NCI-H128 (cell line): Measurements from ENCODE around the gene GRAMD1B.

Source experiments
- DNase-seq: peaks from one replicate; lab custom pipeline; 2025; ENCODE audit not compliant: unreplicated experiment; lab: John Stamatoyannopoulos, UW

GRAMD1B gene

GRCh38 chr11:123473941-123474677 lies 44.0 kb downstream of the GRAMD1B start:
- no peak for DNase-seq

GRCh38 chr11:123474994-123475393 lies 44.9 kb downstream of the GRAMD1B start:
- DNase-seq, result no peak

- DNase-seq, result no peak
Observed at GRCh38 chr11:123475469-123475868, 45.4 kb downstream of the GRAMD1B start.

GRCh38 chr11:123477205-123477907 lies 47.3 kb downstream of the GRAMD1B start:
- no peak for DNase-seq

GRCh38 chr11:123478352-123478987 lies 48.4 kb downstream of the GRAMD1B start:
- peak; percentile 52 for DNase-seq

- DNase-seq, result no peak
Observed at GRCh38 chr11:123479048-123479837, 49.2 kb downstream of the GRAMD1B start.

- no peak for DNase-seq
Observed at GRCh38 chr11:123480290-123480815, 50.3 kb downstream of the GRAMD1B start.

- DNase-seq, result no peak
Observed at GRCh38 chr11:123480882-123481281, 50.8 kb downstream of the GRAMD1B start.

- DNase-seq, result no peak
Observed at GRCh38 chr11:123481640-123482039, 51.6 kb downstream of the GRAMD1B start.

GRCh38 chr11:123482218-123482617 lies 52.1 kb downstream of the GRAMD1B start:
- no peak for DNase-seq

- DNase-seq, result no peak
Observed at GRCh38 chr11:123483058-123483457, 53.0 kb downstream of the GRAMD1B start.

GRCh38 chr11:123483466-123483865 lies 53.4 kb downstream of the GRAMD1B start:
- DNase-seq, result no peak

GRCh38 chr11:123484448-123484847 lies 54.4 kb downstream of the GRAMD1B start:
- no peak for DNase-seq

- no peak for DNase-seq
Observed at GRCh38 chr11:123487157-123487744, 57.2 kb downstream of the GRAMD1B start.

- no peak for DNase-seq
Observed at GRCh38 chr11:123490527-123490926, 60.5 kb downstream of the GRAMD1B start.

GRCh38 chr11:123491241-123491640 lies 61.2 kb downstream of the GRAMD1B start:
- no peak for DNase-seq

GRCh38 chr11:123493349-123494063 lies 63.4 kb downstream of the GRAMD1B start:
- no peak for DNase-seq

- DNase-seq, result no peak
Observed at GRCh38 chr11:123494195-123495050, 64.4 kb downstream of the GRAMD1B start.

- DNase-seq, result no peak
Observed at GRCh38 chr11:123504401-123504800, 74.3 kb downstream of the GRAMD1B start.
